Measurements from ENCODE around the gene PLEKHG3. TPM values are rescaled to one million over a fixed set of nuclear protein-coding genes. Genes with fewer than 3 reads are reported as not detected.

The PLEKHG3 gene
- total RNA-seq, 6 experiments from 2014 or later: 6.0 to 11.7 (median 9.2) TPM

DNA sequence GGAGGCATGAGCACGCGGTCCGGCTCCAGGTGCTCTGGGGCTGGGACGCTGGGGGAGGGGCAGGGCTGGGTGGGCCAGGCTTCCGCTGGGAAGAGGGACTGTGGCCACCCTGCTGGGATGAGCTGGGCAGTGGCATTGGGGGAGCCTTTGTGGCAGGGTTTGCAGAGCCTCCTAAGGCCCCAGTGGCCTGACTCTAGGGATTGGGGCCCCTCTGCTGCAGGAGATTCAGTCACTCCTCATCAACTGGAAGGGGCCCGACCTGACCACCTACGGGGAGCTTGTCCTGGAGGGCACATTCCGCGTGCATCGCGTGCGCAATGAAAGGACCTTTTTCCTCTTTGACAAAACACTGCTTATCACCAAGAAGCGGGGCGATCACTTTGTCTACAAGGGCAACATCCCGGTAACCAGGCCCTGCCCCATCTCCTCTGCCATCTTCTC lies 26.9 kb downstream of the PLEKHG3 start:
- Mint-ChIP-seq H3K9me3 (no peaks in the 10 kb centered on the region), H3K4me3 (no peak overlapping the region), H3K4me1 (ENCODE audit: low read depth) (peaks cover 8% of the 10 kb centered on the region), H3K27ac (no peak overlapping the region), H3K27me3 (ENCODE audit: insufficient read depth) (no peaks in the 10 kb centered on the region), H3K36me3 (ENCODE audit: low read depth) (no peaks in the 10 kb centered on the region)
- TF ChIP-seq, protein P1, sequence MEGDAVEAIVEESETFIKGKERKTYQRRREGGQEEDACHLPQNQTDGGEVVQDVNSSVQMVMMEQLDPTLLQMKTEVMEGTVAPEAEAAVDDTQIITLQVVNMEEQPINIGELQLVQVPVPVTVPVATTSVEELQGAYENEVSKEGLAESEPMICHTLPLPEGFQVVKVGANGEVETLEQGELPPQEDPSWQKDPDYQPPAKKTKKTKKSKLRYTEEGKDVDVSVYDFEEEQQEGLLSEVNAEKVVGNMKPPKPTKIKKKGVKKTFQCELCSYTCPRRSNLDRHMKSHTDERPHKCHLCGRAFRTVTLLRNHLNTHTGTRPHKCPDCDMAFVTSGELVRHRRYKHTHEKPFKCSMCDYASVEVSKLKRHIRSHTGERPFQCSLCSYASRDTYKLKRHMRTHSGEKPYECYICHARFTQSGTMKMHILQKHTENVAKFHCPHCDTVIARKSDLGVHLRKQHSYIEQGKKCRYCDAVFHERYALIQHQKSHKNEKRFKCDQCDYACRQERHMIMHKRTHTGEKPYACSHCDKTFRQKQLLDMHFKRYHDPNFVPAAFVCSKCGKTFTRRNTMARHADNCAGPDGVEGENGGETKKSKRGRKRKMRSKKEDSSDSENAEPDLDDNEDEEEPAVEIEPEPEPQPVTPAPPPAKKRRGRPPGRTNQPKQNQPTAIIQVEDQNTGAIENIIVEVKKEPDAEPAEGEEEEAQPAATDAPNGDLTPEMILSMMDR (IDR thresholded peaks at IDR 0.05): no peak
- DNase-seq: no peak

DNA sequence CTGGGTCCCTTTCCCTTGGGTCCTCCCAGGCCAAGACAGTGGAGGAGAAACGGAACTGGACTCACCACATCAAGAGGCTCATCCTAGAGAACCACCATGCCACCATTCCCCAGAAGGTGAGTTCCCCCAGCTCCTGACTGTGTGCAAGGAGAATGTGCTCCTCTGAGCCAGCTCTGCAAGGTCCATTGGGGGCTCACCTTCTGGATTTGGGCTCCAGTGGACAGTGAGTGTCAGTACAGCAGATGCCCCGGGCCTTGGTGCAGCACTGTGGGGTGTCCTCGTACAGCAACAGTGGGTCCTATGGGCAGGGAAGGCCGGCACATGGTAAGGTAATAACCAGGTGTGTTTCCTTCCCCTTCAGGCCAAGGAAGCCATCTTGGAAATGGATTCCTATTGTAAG lies 27.8 kb downstream of the PLEKHG3 start:
- DNase-seq: no peak
- H3K27ac Mint-ChIP-seq: no peak overlapping the region
- TF ChIP-seq, protein P1 (IDR thresholded peaks at IDR 0.05): no peak
- no peaks in the 10 kb centered on the region for H3K9me3 Mint-ChIP-seq
- H3K4me1 Mint-ChIP-seq (ENCODE audit: low read depth): no peaks in the 10 kb centered on the region
- no peaks in the 10 kb centered on the region for H3K36me3 Mint-ChIP-seq (ENCODE audit: low read depth)
- no peaks in the 10 kb centered on the region for H3K27me3 Mint-ChIP-seq (ENCODE audit: insufficient read depth)
- no peak overlapping the region for H3K4me3 Mint-ChIP-seq

GRCh38 chr14:64732536-64733120 lies 28.4 kb downstream of the PLEKHG3 start:
- DNase-seq: no peak
- Mint-ChIP-seq H3K27me3 (ENCODE audit: insufficient read depth) (no peaks in the 10 kb centered on the region), H3K9me3 (no peaks in the 10 kb centered on the region), H3K4me3 (no peak overlapping the region), H3K36me3 (ENCODE audit: low read depth) (no peaks in the 10 kb centered on the region), H3K27ac (no peak overlapping the region), H3K4me1 (ENCODE audit: low read depth) (no peaks in the 10 kb centered on the region)
- TF ChIP-seq, protein P1 (IDR thresholded peaks at IDR 0.05): no peak

DNA sequence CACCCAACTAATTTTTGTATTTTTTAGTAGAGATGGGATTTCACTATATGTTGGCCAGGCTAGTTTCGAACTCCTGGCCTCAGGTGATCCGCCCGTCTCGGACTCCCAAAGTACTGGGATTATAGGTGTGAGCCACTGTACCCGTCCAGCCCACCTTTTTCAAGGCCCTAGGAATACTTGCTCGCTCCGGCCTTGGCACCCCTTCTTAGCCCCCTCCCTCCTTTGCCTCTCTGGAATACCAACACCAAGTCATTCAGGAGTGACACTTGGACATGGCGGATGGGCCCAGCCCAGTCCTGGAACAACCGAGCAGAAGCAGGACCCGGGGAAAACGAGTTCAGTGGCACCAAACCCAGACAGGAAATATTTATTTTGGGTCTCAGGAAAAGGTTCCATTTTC lies 29.1 kb downstream of the PLEKHG3 start:
- no peak for DNase-seq
- no peak overlapping the region for H3K4me3 Mint-ChIP-seq
- H3K36me3 Mint-ChIP-seq (ENCODE audit: low read depth): no peaks in the 10 kb centered on the region
- H3K27me3 Mint-ChIP-seq (ENCODE audit: insufficient read depth): no peaks in the 10 kb centered on the region
- no peaks in the 10 kb centered on the region for H3K9me3 Mint-ChIP-seq
- no peak overlapping the region for H3K27ac Mint-ChIP-seq
- no peaks in the 10 kb centered on the region for H3K4me1 Mint-ChIP-seq (ENCODE audit: low read depth)
- TF ChIP-seq, protein P1 (IDR thresholded peaks at IDR 0.05): no peak

GRCh38 chr14:64733899-64734298 lies 29.7 kb downstream of the PLEKHG3 start:
- Mint-ChIP-seq H3K4me3 (no peak overlapping the region), H3K27me3 (ENCODE audit: insufficient read depth) (no peaks in the 10 kb centered on the region), H3K9me3 (no peaks in the 10 kb centered on the region), H3K4me1 (ENCODE audit: low read depth) (no peaks in the 10 kb centered on the region), H3K27ac (no peak overlapping the region), H3K36me3 (ENCODE audit: low read depth) (no peaks in the 10 kb centered on the region)
- DNase-seq: no peak
- TF ChIP-seq, protein P1 (IDR thresholded peaks at IDR 0.05): no peak
